ENCODE data around the gene TERB1.

- TF ChIP-seq, protein P1, sequence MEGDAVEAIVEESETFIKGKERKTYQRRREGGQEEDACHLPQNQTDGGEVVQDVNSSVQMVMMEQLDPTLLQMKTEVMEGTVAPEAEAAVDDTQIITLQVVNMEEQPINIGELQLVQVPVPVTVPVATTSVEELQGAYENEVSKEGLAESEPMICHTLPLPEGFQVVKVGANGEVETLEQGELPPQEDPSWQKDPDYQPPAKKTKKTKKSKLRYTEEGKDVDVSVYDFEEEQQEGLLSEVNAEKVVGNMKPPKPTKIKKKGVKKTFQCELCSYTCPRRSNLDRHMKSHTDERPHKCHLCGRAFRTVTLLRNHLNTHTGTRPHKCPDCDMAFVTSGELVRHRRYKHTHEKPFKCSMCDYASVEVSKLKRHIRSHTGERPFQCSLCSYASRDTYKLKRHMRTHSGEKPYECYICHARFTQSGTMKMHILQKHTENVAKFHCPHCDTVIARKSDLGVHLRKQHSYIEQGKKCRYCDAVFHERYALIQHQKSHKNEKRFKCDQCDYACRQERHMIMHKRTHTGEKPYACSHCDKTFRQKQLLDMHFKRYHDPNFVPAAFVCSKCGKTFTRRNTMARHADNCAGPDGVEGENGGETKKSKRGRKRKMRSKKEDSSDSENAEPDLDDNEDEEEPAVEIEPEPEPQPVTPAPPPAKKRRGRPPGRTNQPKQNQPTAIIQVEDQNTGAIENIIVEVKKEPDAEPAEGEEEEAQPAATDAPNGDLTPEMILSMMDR (conservative IDR thresholded peaks at IDR 0.05; ENCODE audit: low read length): no peak
- no peak for TF ChIP-seq EZH2phosphoT487 (IDR thresholded peaks at IDR 0.05; ENCODE audit: borderline replicate concordance)
These were observed 60.9 kb downstream of the TERB1 start for GRCh38 chr16:66740533-66740932.

Measured in Loucy (cell line).